ENCODE measurements around the gene CDC25B. TPM values are rescaled to one million over a fixed set of nuclear protein-coding genes. Genes with fewer than 3 reads are reported as not detected.
A peak's percentile ranks its signal among the peaks of the same experiment; 100 is the strongest.

The CDC25B gene
- total RNA-seq, 1 donor = 23.5 TPM

DNA sequence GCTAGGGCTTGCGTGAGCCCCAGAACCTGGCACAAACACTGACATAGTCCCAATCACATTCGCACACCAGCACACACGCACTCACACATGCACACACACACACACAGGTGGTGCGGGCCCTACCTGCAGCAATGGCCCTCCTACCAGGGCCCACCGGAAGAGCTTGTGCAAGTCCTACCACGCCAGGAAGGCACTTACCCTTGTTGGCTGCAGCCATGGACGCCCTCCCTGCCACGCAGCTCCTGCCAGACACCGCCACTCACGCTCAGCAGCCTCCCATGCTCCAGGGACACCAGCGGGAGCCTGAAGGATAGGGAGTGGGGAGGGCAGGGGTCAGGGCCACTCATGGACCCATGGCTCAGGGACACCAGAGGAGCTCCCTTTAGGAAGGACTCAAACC is 36.2 kb upstream of the CDC25B start:
- no peak overlapping the region for H3K4me2 ChIP-seq (ENCODE audit: insufficient read depth, low read length)
- no peak overlapping the region for H2AFZ ChIP-seq (ENCODE audit: low read length)
- H4K20me1 ChIP-seq (ENCODE audit: insufficient read depth, low read length) = no peaks in the 10 kb centered on the region
- H3K4me1 ChIP-seq (ENCODE audit: insufficient read depth, low read length) = no peaks in the 10 kb centered on the region
- no peak overlapping the region for H3K4me3 ChIP-seq (ENCODE audit: insufficient read depth, low read length)
- peak; percentile 5 for DNase-seq (ENCODE audit: insufficient read length, low spot score, missing footprints)
- no peak overlapping the region for H3K27ac ChIP-seq (ENCODE audit: low read depth, low read length)
- H3K27me3 ChIP-seq (ENCODE audit: insufficient read depth, low read length) = no peaks in the 10 kb centered on the region
- H3K36me3 ChIP-seq (ENCODE audit: insufficient read depth, low read length) = peaks cover 13% of the 10 kb centered on the region
- no peaks in the 10 kb centered on the region for H3K9me3 ChIP-seq (ENCODE audit: low read depth, low read length)
- peaks cover 3% of the 10 kb centered on the region for H3K79me2 ChIP-seq (ENCODE audit: insufficient read depth, low read length)
- TF ChIP-seq, protein P1, sequence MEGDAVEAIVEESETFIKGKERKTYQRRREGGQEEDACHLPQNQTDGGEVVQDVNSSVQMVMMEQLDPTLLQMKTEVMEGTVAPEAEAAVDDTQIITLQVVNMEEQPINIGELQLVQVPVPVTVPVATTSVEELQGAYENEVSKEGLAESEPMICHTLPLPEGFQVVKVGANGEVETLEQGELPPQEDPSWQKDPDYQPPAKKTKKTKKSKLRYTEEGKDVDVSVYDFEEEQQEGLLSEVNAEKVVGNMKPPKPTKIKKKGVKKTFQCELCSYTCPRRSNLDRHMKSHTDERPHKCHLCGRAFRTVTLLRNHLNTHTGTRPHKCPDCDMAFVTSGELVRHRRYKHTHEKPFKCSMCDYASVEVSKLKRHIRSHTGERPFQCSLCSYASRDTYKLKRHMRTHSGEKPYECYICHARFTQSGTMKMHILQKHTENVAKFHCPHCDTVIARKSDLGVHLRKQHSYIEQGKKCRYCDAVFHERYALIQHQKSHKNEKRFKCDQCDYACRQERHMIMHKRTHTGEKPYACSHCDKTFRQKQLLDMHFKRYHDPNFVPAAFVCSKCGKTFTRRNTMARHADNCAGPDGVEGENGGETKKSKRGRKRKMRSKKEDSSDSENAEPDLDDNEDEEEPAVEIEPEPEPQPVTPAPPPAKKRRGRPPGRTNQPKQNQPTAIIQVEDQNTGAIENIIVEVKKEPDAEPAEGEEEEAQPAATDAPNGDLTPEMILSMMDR (IDR thresholded peaks at IDR 0.05; ENCODE audit: extremely low read depth, low read depth, low read length) = no peak

DNA sequence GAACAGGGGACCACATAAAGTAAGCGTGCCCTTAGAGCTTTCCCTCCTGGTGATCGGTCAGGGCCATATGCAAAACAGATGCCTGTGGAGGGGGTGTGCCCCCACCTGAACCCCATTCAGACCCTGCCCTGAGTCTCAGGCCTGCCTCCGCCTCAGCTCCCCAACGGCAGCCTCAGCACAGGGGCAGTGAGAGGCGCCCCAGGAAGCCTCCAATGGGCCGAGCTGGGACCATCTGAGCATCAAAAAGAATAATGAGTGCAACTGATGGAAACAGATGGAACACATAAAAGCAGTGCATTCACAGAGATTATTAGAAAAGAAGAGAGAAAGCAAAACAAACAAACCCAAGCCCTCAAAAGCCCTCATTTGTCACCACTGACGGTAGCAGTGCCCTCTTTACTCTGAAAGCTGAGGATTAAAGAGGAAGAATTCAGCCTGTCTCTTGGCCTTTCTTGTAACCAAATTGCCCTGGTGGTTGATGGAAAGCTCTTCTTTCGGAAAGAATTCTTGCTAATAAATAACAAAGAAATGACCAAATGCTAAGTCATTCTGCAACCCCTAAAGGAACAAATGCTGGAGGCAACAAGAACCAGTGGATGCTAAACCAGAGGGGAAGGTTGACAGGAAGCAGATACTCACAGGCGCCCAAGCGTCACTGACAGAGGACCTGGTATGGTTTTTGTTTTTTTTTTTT is 35.3 kb upstream of the CDC25B start:
- no peak overlapping the region for H3K27ac ChIP-seq (ENCODE audit: low read depth, low read length)
- TF ChIP-seq, protein P1 (IDR thresholded peaks at IDR 0.05; ENCODE audit: extremely low read depth, low read depth, low read length) = no peak
- H3K4me2 ChIP-seq (ENCODE audit: insufficient read depth, low read length) = no peak overlapping the region
- H3K27me3 ChIP-seq (ENCODE audit: insufficient read depth, low read length) = no peaks in the 10 kb centered on the region
- no peaks in the 10 kb centered on the region for H3K4me1 ChIP-seq (ENCODE audit: insufficient read depth, low read length)
- no peak overlapping the region for H3K4me3 ChIP-seq (ENCODE audit: insufficient read depth, low read length)
- no peaks in the 10 kb centered on the region for H4K20me1 ChIP-seq (ENCODE audit: insufficient read depth, low read length)
- no peak overlapping the region for H2AFZ ChIP-seq (ENCODE audit: low read length)
- no peaks in the 10 kb centered on the region for H3K9me3 ChIP-seq (ENCODE audit: low read depth, low read length)
- H3K79me2 ChIP-seq (ENCODE audit: insufficient read depth, low read length) = peaks cover 8% of the 10 kb centered on the region
- peak; percentile 73 for DNase-seq (ENCODE audit: insufficient read length, low spot score, missing footprints)
- peaks cover 13% of the 10 kb centered on the region for H3K36me3 ChIP-seq (ENCODE audit: insufficient read depth, low read length)

DNA sequence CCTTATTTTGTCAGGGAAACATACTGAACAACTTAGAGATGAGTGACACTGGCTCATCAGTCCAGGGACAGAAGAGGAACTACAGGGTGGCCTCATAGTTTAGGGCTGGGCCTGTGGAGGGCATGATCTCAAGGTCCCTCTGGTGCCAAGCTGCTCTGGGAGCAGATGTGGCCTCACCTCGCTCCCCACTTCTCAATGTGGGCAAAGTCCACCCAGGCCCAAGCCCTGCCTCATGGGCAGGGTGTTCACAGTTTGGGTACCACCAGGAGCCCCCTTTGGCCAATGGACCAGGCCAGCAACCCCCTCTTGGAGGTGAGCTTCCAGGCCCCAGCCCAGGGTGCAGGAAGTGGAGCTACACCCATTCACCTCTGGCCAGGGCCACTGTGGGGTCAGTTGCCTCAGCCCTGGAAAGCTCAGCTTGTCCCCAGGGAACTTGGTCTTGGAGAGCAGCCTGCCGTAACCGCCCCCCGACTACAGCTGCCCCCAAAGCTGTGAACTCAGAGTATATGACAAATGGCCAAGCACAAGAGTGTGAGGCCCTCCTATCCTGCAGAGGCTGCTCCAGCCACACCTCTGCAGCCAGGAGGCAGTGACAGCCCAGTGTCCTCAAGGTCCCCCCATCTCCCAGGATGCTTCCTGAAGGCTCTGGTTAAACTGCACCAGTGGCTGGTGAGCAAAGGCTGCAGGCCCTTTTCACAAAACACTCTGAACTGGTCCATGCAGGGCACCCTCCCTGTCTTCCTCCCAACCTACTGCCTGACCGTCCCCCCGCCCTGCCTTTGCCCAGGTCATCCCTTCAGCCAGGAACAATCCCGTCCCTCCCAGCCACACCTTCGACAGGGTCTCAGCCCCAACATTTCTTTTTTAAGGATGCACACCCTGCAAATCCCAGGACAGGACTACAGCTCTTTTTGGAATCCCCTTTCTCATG is 32.2 kb upstream of the CDC25B start:
- Histone ChIP-seq H3K4me2 (ENCODE audit: insufficient read depth, low read length) (no peak overlapping the region), H3K4me3 (ENCODE audit: insufficient read depth, low read length) (no peak overlapping the region), H3K9me3 (ENCODE audit: low read depth, low read length) (no peaks in the 10 kb centered on the region), H3K79me2 (ENCODE audit: insufficient read depth, low read length) (peaks cover 24% of the 10 kb centered on the region), H3K36me3 (ENCODE audit: insufficient read depth, low read length) (peaks cover 4% of the 10 kb centered on the region), H4K20me1 (ENCODE audit: insufficient read depth, low read length) (no peaks in the 10 kb centered on the region), H3K4me1 (ENCODE audit: insufficient read depth, low read length) (peaks cover 24% of the 10 kb centered on the region), H3K27me3 (ENCODE audit: insufficient read depth, low read length) (no peaks in the 10 kb centered on the region), H3K27ac (ENCODE audit: low read depth, low read length) (no peak overlapping the region), H2AFZ (ENCODE audit: low read length) (no peak overlapping the region)
- TF ChIP-seq, protein P1 (IDR thresholded peaks at IDR 0.05; ENCODE audit: extremely low read depth, low read depth, low read length) = no peak
- DNase-seq (ENCODE audit: insufficient read length, low spot score, missing footprints) = peak; percentile 43

DNA sequence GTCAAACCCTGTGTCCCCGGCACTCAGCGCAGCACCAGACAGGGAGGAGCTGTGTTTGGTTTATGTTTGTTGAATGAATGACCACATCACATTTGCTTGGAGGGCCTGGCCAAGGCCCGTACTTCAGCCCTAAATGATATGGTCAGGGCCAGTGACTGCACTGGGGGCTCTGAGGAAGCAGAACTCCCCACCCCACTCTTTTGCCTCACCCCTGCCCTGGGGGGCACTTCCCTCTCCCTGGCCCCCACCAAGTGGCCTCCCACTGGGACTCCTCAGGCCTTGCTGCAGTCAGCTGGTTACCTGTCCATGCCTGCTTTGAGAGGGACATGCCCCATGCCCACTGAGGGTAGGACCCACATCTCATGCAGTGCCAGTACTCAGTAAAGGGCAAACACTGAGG is 31.5 kb upstream of the CDC25B start:
- no peaks in the 10 kb centered on the region for H3K27me3 ChIP-seq (ENCODE audit: insufficient read depth, low read length)
- no peaks in the 10 kb centered on the region for H4K20me1 ChIP-seq (ENCODE audit: insufficient read depth, low read length)
- no peak overlapping the region for H3K4me3 ChIP-seq (ENCODE audit: insufficient read depth, low read length)
- peaks cover 31% of the 10 kb centered on the region for H3K4me1 ChIP-seq (ENCODE audit: insufficient read depth, low read length)
- DNase-seq (ENCODE audit: insufficient read length, low spot score, missing footprints) = no peak
- H3K27ac ChIP-seq (ENCODE audit: low read depth, low read length) = no peak overlapping the region
- no peak overlapping the region for H2AFZ ChIP-seq (ENCODE audit: low read length)
- H3K36me3 ChIP-seq (ENCODE audit: insufficient read depth, low read length) = peaks cover 4% of the 10 kb centered on the region
- peaks cover 24% of the 10 kb centered on the region for H3K79me2 ChIP-seq (ENCODE audit: insufficient read depth, low read length)
- TF ChIP-seq, protein P1 (IDR thresholded peaks at IDR 0.05; ENCODE audit: extremely low read depth, low read depth, low read length) = no peak
- H3K4me2 ChIP-seq (ENCODE audit: insufficient read depth, low read length) = no peak overlapping the region
- H3K9me3 ChIP-seq (ENCODE audit: low read depth, low read length) = no peaks in the 10 kb centered on the region

Data from osteoblast (primary cell).